ENCODE results near the gene NPSR1.

DNA sequence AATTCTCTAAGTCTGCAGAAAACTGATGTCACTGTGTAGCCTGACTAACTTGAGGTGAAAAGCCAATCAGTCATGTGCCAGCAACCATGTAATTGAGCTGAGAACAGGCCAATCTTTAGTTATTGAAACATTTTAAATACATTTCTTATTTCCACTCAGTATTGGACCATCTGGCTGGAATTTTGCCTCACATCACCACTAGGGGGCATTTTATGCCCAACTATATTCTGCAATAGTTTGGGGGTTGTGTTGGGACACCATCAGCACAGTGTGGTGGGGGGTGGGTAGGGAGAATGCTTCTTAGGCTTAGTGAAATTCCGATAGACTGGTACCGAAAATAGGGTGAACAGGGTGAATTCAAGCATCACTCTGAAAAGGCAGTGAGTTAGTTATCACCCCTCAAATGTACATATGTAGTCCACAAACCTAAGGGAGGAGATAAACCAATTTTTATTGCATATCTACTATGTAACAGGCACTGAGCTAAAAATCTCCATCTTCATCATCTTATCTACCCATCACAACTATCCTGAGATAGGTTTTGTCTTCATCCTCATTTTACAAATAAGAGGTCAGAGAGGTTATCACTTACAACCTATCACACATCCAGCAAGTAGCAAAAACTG lies 17.8 kb downstream of the NPSR1 start:
- TF ChIP-seq EP300 (IDR thresholded peaks at IDR 0.05) = no peak
- TF ChIP-seq, protein P1, sequence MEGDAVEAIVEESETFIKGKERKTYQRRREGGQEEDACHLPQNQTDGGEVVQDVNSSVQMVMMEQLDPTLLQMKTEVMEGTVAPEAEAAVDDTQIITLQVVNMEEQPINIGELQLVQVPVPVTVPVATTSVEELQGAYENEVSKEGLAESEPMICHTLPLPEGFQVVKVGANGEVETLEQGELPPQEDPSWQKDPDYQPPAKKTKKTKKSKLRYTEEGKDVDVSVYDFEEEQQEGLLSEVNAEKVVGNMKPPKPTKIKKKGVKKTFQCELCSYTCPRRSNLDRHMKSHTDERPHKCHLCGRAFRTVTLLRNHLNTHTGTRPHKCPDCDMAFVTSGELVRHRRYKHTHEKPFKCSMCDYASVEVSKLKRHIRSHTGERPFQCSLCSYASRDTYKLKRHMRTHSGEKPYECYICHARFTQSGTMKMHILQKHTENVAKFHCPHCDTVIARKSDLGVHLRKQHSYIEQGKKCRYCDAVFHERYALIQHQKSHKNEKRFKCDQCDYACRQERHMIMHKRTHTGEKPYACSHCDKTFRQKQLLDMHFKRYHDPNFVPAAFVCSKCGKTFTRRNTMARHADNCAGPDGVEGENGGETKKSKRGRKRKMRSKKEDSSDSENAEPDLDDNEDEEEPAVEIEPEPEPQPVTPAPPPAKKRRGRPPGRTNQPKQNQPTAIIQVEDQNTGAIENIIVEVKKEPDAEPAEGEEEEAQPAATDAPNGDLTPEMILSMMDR (IDR thresholded peaks at IDR 0.05) = no peak
- TF ChIP-seq POLR2A (IDR thresholded peaks at IDR 0.05) = no peak
- no peak for TF ChIP-seq POLR2AphosphoS5 (IDR thresholded peaks at IDR 0.05)

Data from sigmoid colon (tissue), 4 donors.